ENCODE results near the gene KLF5. TPM values are rescaled to one million over a fixed set of nuclear protein-coding genes. Genes with fewer than 3 reads are reported as not detected.

The KLF5 gene
- total RNA-seq, 1 experiment from 2014 or later: 2.2 TPM

GRCh38 chr13:73107481-73107880, 48.7 kb downstream of the KLF5 start:
- H4K5ac ChIP-seq (ENCODE audit: insufficient read length, low read depth, low read length): no peak overlapping the region
- Mint-ChIP-seq H3K27ac (no peak overlapping the region; a peak in 1 of 7 replicates), H3K36me3 (ENCODE audit: insufficient read depth in 1 of 3, low read depth in 3 of 3) (no peaks in the 10 kb centered on the region), H3K9me3 (no peaks in the 10 kb centered on the region), H3K4me1 (peaks cover 0 to 3% of the 10 kb centered on the region in 2 experiments; a peak in 1 of 4 replicates), H3K27me3 (ENCODE audit: low read depth) (no peaks in the 10 kb centered on the region), H3K4me3 (no peak overlapping the region)
- no peak overlapping the region for H2BK5ac ChIP-seq (ENCODE audit: insufficient read length, low read length)
- no peaks in the 10 kb centered on the region for H3K79me1 ChIP-seq (ENCODE audit: insufficient read depth, low read depth, low read length, poor library complexity, severe bottlenecking)
- H3K23me2 ChIP-seq (ENCODE audit: insufficient read length, low read depth, low read length, poor library complexity, severe bottlenecking): no peaks in the 10 kb centered on the region
- no peaks in the 10 kb centered on the region for H3K27me3 ChIP-seq (ENCODE audit: insufficient read depth, low read length)
- no peak overlapping the region for H3K4me2 ChIP-seq (ENCODE audit: insufficient read depth, insufficient read length, low read length)
- H3K14ac ChIP-seq (ENCODE audit: insufficient read depth, low read length): no peak overlapping the region
- no peaks in the 10 kb centered on the region for H3K79me2 ChIP-seq (ENCODE audit: insufficient read depth, low read length)
- no peaks in the 10 kb centered on the region for H3K4me1 ChIP-seq (ENCODE audit: insufficient read depth, low read length)
- no peak overlapping the region for H3K23ac ChIP-seq (ENCODE audit: insufficient read length, low read depth, low read length)
- TF ChIP-seq CTCF (conservative IDR thresholded peaks at IDR 0.05): no peak
- no peak overlapping the region for H2AK5ac ChIP-seq (ENCODE audit: insufficient read length, low read length)
- no peak overlapping the region for H2AFZ ChIP-seq (ENCODE audit: low read length)
- no peak overlapping the region for H2BK15ac ChIP-seq (ENCODE audit: low read depth, low read length)
- no peak overlapping the region for H2BK20ac ChIP-seq (ENCODE audit: low read depth, low read length, poor library complexity, severe bottlenecking)
- DNase-seq: no peak
- no peak overlapping the region for H2BK12ac ChIP-seq (ENCODE audit: insufficient read length, low read depth, low read length)
- H4K91ac ChIP-seq (ENCODE audit: insufficient read length, low read depth, low read length): no peak overlapping the region
- H2BK120ac ChIP-seq (ENCODE audit: low read depth, low read length, poor library complexity, severe bottlenecking): no peak overlapping the region
- H4K20me1 ChIP-seq (ENCODE audit: control insufficient read depth, insufficient read depth, insufficient read length): no peaks in the 10 kb centered on the region
- no CpG with 5 or more reads among the region's 3 CpGs for WGBS (ENCODE audit: extremely low coverage, insufficient read length, low lambda C conversion rate)
- H3K9ac ChIP-seq (ENCODE audit: extremely low read depth, insufficient read length, low read length): no peak overlapping the region
- H4K8ac ChIP-seq (replicated peaks; ENCODE audit: insufficient read length, low read depth, low read length): no peak overlapping the region
- H3K4ac ChIP-seq (ENCODE audit: low read depth, low read length): no peak overlapping the region
- no peaks in the 10 kb centered on the region for H3K9me3 ChIP-seq (ENCODE audit: control insufficient read depth, low read depth, low read length)
- no peak overlapping the region for H3K18ac ChIP-seq (ENCODE audit: insufficient read length, low read depth, low read length)
- no peak overlapping the region for H3K56ac ChIP-seq (ENCODE audit: insufficient read length, low read depth, low read length)
- no peak overlapping the region for H3T11ph ChIP-seq (ENCODE audit: low read length)
- no peak overlapping the region for H3K27ac ChIP-seq (ENCODE audit: insufficient read length, low read depth, low read length)

All from H9 (cell line).